Loucy (cell line): Measurements from ENCODE around the gene SUSD6.
"Not testable (repeated sequence)": the region's sequence is repeated elsewhere in the genome, so short reads cannot be mapped to it uniquely, and the experiment has no call there.

Experiments
- EZH2phosphoT487 ChIP-seq: fragments of 200-600 bp; IDR thresholded peaks from 2 replicates; pipeline ENCODE4 v1.6.1; 2018; ENCODE audit warnings: antibody characterized with exemption, mild to moderate bottlenecking, moderate library complexity, borderline replicate concordance
- TF ChIP-seq, protein P1 (sequence below): fragments of 200-600 bp; sonication (generic); conservative IDR thresholded peaks from 2 replicates; pipeline ENCODE4 v1.5.1; 2014; ENCODE audit warnings: mild to moderate bottlenecking, antibody characterized with exemption, low read length

- TF ChIP-seq, protein P1, sequence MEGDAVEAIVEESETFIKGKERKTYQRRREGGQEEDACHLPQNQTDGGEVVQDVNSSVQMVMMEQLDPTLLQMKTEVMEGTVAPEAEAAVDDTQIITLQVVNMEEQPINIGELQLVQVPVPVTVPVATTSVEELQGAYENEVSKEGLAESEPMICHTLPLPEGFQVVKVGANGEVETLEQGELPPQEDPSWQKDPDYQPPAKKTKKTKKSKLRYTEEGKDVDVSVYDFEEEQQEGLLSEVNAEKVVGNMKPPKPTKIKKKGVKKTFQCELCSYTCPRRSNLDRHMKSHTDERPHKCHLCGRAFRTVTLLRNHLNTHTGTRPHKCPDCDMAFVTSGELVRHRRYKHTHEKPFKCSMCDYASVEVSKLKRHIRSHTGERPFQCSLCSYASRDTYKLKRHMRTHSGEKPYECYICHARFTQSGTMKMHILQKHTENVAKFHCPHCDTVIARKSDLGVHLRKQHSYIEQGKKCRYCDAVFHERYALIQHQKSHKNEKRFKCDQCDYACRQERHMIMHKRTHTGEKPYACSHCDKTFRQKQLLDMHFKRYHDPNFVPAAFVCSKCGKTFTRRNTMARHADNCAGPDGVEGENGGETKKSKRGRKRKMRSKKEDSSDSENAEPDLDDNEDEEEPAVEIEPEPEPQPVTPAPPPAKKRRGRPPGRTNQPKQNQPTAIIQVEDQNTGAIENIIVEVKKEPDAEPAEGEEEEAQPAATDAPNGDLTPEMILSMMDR: not testable (repeated sequence)
- TF ChIP-seq EZH2phosphoT487: not testable (repeated sequence)
Observed at GRCh38 chr14:69718614-69719013, 107.2 kb downstream of the SUSD6 start.
